ENCODE results near the gene RIPK3.

RIPK3 gene

GRCh38 chr14:24362241-24362960, 22.6 kb upstream of the RIPK3 start:
- no peak for TF ChIP-seq EZH2 (optimal IDR thresholded peaks at IDR 0.05; ENCODE audit: low read depth, low read length)
- TF ChIP-seq CTCF (IDR thresholded peaks at IDR 0.05; ENCODE audit: low read length): no peak
- TF ChIP-seq EZH2phosphoT487 (IDR thresholded peaks at IDR 0.05; ENCODE audit: low read length): no peak
- Histone ChIP-seq H3K4me1 (ENCODE audit: low read length) (no peaks in the 10 kb centered on the region), H3K27me3 (replicated peaks; ENCODE audit: insufficient read depth, low read length) (no peaks in the 10 kb centered on the region), H3K79me2 (ENCODE audit: low read length) (no peaks in the 10 kb centered on the region), H3K9ac (ENCODE audit: low read length) (no peak overlapping the region), H3K27ac (ENCODE audit: low read length) (no peak overlapping the region), H3K9me2 (replicated peaks; ENCODE audit: insufficient read depth, low read length) (no peaks in the 10 kb centered on the region), H4K20me1 (ENCODE audit: insufficient read depth, low read length) (no peaks in the 10 kb centered on the region), H3K4me3 (ENCODE audit: low read length) (no peak overlapping the region), H3K9me3 (replicated peaks; ENCODE audit: insufficient read depth, low read length) (no peaks in the 10 kb centered on the region), H3K36me3 (replicated peaks; ENCODE audit: insufficient read depth, low read length) (no peaks in the 10 kb centered on the region), H2AFZ (ENCODE audit: low read length) (no peak overlapping the region), H3F3A (ENCODE audit: insufficient read depth, low read length) (0 out of 2 replicates have a peak, but pooled peaks cover 3% of the 10 kb centered on the region), H3K4me2 (ENCODE audit: low read depth, low read length) (no peak overlapping the region)
- DNase-seq: no peak

- H3K79me2 ChIP-seq (ENCODE audit: low read length): no peaks in the 10 kb centered on the region
- TF ChIP-seq EZH2phosphoT487 (IDR thresholded peaks at IDR 0.05; ENCODE audit: low read length) (no peak), EZH2 (optimal IDR thresholded peaks at IDR 0.05; ENCODE audit: low read depth, low read length) (no peak), CTCF (IDR thresholded peaks at IDR 0.05; ENCODE audit: low read length) (no peak)
These were observed 21.5 kb upstream of the RIPK3 start for GRCh38 chr14:24361326-24361725.

GRCh38 chr14:24360281-24360680, 20.5 kb upstream of the RIPK3 start:
- H3K4me2 ChIP-seq (ENCODE audit: low read depth, low read length): no peak overlapping the region
- no peaks in the 10 kb centered on the region for H3K4me1 ChIP-seq (ENCODE audit: low read length)
- no peak overlapping the region for H3K9ac ChIP-seq (ENCODE audit: low read length)
- H3F3A ChIP-seq (ENCODE audit: insufficient read depth, low read length): no peaks in the 10 kb centered on the region
- H3K27me3 ChIP-seq (replicated peaks; ENCODE audit: insufficient read depth, low read length): no peaks in the 10 kb centered on the region
- H3K36me3 ChIP-seq (replicated peaks; ENCODE audit: insufficient read depth, low read length): no peaks in the 10 kb centered on the region
- no peak overlapping the region for H2AFZ ChIP-seq (ENCODE audit: low read length)
- no peak overlapping the region for H3K4me3 ChIP-seq (ENCODE audit: low read length)
- no peaks in the 10 kb centered on the region for H3K9me2 ChIP-seq (replicated peaks; ENCODE audit: insufficient read depth, low read length)
- H3K27ac ChIP-seq (ENCODE audit: low read length): no peak overlapping the region
- H3K79me2 ChIP-seq (ENCODE audit: low read length): no peaks in the 10 kb centered on the region
- no peaks in the 10 kb centered on the region for H4K20me1 ChIP-seq (ENCODE audit: insufficient read depth, low read length)
- no peak for DNase-seq
- no peaks in the 10 kb centered on the region for H3K9me3 ChIP-seq (replicated peaks; ENCODE audit: insufficient read depth, low read length)
- no peak for TF ChIP-seq EZH2phosphoT487 (IDR thresholded peaks at IDR 0.05; ENCODE audit: low read length)
- TF ChIP-seq CTCF (IDR thresholded peaks at IDR 0.05; ENCODE audit: low read length): no peak
- no peak for TF ChIP-seq EZH2 (optimal IDR thresholded peaks at IDR 0.05; ENCODE audit: low read depth, low read length)

More at GRCh38 chr14:24361326-24361725, 21.5 kb upstream of the RIPK3 start:
- H3K27me3 ChIP-seq (replicated peaks; ENCODE audit: insufficient read depth, low read length): no peaks in the 10 kb centered on the region
- no peak for DNase-seq
- no peaks in the 10 kb centered on the region for H3K9me3 ChIP-seq (replicated peaks; ENCODE audit: insufficient read depth, low read length)
- no peaks in the 10 kb centered on the region for H3K4me1 ChIP-seq (ENCODE audit: low read length)
- H3K27ac ChIP-seq (ENCODE audit: low read length): no peak overlapping the region
- 0 out of 2 replicates have a peak, but pooled peaks cover 3% of the 10 kb centered on the region for H3F3A ChIP-seq (ENCODE audit: insufficient read depth, low read length)
- H4K20me1 ChIP-seq (ENCODE audit: insufficient read depth, low read length): no peaks in the 10 kb centered on the region
- no peak overlapping the region for H2AFZ ChIP-seq (ENCODE audit: low read length)
- no peak overlapping the region for H3K9ac ChIP-seq (ENCODE audit: low read length)
- H3K9me2 ChIP-seq (replicated peaks; ENCODE audit: insufficient read depth, low read length): no peaks in the 10 kb centered on the region
- no peaks in the 10 kb centered on the region for H3K36me3 ChIP-seq (replicated peaks; ENCODE audit: insufficient read depth, low read length)
- no peak overlapping the region for H3K4me2 ChIP-seq (ENCODE audit: low read depth, low read length)
- no peak overlapping the region for H3K4me3 ChIP-seq (ENCODE audit: low read length)
